Transverse colon (tissue), 4 donors: ENCODE data around the gene PNLDC1. TPM values are rescaled to one million over a fixed set of nuclear protein-coding genes. Genes with fewer than 3 reads are reported as not detected.
"Not testable (repeated sequence)": the region's sequence is repeated elsewhere in the genome, so short reads cannot be mapped to it uniquely, and the experiment has no call there.

Source experiments
- DNase-seq: peaks from one replicate; pipeline ENCODE4 v3.0.0-alpha.2; 2019
- H3K27ac ChIP-seq, 4 donors: fragments of 200-600 bp; sonication (generic); 2 replicates each; pipeline ENCODE4 v1.5.1; 2016 to 2018; ENCODE audit warnings: inconsistent platforms in 4 of 4
- H3K27me3 ChIP-seq: fragments of 200-600 bp; sonication (generic); 2 replicates; pipeline ENCODE4 v1.5.1; 2017; ENCODE audit warnings: inconsistent platforms
- H3K36me3 ChIP-seq, 4 donors: fragments of 200-600 bp; sonication (generic); 2 replicates each; pipeline ENCODE4 v1.5.1; 2017 to 2019; ENCODE audit warnings: inconsistent platforms in 4 of 4
- H3K4me1 ChIP-seq, 4 donors: fragments of 200-600 bp; sonication (generic); 2 replicates each; pipeline ENCODE4 v1.5.1; 2017 to 2020; ENCODE audit warnings: inconsistent platforms in 4 of 4
- H3K4me3 ChIP-seq, 4 donors: fragments of 200-600 bp; sonication (generic); 1 replicate in 1 of 4; 2 replicates in 3 of 4; pipeline versions ENCODE4 v1.5.1 to v1.6.1; 2017 to 2019; ENCODE audit warnings: inconsistent platforms in 4 of 4
- H3K9me3 ChIP-seq, 2 donors: fragments of 200-600 bp; sonication (generic); 2 replicates each; pipeline ENCODE4 v1.5.1; 2017 to 2019; ENCODE audit warnings: inconsistent platforms in 2 of 2
- EP300 ChIP-seq: sonication (generic); formaldehyde crosslinking; IDR thresholded peaks from one replicate; pipeline ENCODE4 v1.6.1; 2017; ENCODE audit warnings: antibody characterized with exemption, low read depth
- POLR2A ChIP-seq: fragments of 450-650 bp; IDR thresholded peaks from one replicate; pipeline ENCODE4 v1.6.1; 2016; ENCODE audit warnings: antibody characterized with exemption, mild to moderate bottlenecking, moderate library complexity
- POLR2AphosphoS5 ChIP-seq, 3 donors: sonication (generic); formaldehyde crosslinking; IDR thresholded peaks; one replicate each; pipeline ENCODE4 v1.6.1; 2016; ENCODE audit warnings: antibody characterized with exemption in 3 of 3
- WGBS, 2 donors: methylation state at CpG; one replicate each; pipeline ENCODE4 v1.1.5; 2018; ENCODE audit warnings: low coverage in 1 of 2; 5-methylcytosine and 5-hydroxymethylcytosine counted together
- in situ Hi-C, 4 donors: fragments of 200-750 bp; cut with MboI; loops; one replicate each; pipeline versions ENCODE4 v1.15.0 to v1.15.1; 2017; ENCODE audit warnings: low sequenced_read_pairs in 3 of 4, low pct_ligation_motif_present in 1 of 4, low pct_unique_long_range_greater_than_20kb in 1 of 4
- intact Hi-C: fragments of 100-400 bp; cut with DNase I; formaldehyde crosslinking; loops from one replicate; pipeline ENCODE4 v1.15.1; 2023; ENCODE audit warnings: low total_unique reads
- total RNA-seq, 4 donors: library from RNA; depleted of rRNA; stranded (reverse); fragments of >200 nt; gene quantifications; one replicate each; pipeline ENCODE4 v1.1.0, GENCODE V29; 2016
- TF ChIP-seq, protein P1 (sequence below), 5 experiments: fragments of 200-600 bp in 3 of 5; fragments of 450-650 bp in 2 of 5; sonication (generic) in 3 of 5; IDR thresholded peaks; 1 replicate in 2 of 5; 2 replicates in 3 of 5; pipeline ENCODE4 v1.5.1; 2016 to 2017; ENCODE audit warnings: antibody characterized with exemption in 5 of 5, inconsistent platforms in 3 of 5, mild to moderate bottlenecking in 2 of 5, moderate library complexity in 1 of 5

The PNLDC1 gene
- total RNA-seq, 4 donors from 2014 or later: 1.5 TPM; not detected in 3

DNA sequence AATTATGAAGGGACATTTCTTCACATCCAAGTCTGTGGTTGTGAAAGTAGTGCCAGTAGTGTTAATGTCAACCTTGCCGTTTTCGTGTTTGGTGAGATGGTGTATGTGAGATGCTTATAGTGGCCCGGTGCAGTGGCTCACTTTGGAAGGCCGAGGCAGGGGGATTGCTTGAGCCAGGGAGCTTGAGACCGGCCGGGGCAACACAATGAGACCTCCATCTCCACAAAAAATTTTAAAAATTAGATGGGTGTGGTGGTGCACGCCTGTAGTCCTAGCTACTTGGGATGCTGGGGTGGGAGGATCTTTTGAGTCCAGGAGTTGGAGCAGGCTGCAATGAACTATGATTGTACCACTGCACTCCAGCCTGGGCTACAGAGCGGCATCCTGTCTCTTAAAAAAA is 37.4 kb downstream of the PNLDC1 start:
- H3K27me3 ChIP-seq: no peaks in the 10 kb centered on the region
- no peaks in the 10 kb centered on the region for H3K36me3 ChIP-seq
- H3K27ac ChIP-seq: no peak overlapping the region
- in situ Hi-C loops (no loop called here), intact Hi-C loops (no loop called here)
- TF ChIP-seq POLR2A (no peak), POLR2AphosphoS5 (IDR thresholded peaks at IDR 0.05) (no peak), EP300 (no peak)
- no peaks in the 10 kb centered on the region for H3K9me3 ChIP-seq
- no peaks in the 10 kb centered on the region for H3K4me1 ChIP-seq
- 81 to 100% methylated on average over 7 to 8 of the region's 8 CpGs for WGBS, 2 donors
- DNase-seq: no peak
- no peak overlapping the region for H3K4me3 ChIP-seq

DNA sequence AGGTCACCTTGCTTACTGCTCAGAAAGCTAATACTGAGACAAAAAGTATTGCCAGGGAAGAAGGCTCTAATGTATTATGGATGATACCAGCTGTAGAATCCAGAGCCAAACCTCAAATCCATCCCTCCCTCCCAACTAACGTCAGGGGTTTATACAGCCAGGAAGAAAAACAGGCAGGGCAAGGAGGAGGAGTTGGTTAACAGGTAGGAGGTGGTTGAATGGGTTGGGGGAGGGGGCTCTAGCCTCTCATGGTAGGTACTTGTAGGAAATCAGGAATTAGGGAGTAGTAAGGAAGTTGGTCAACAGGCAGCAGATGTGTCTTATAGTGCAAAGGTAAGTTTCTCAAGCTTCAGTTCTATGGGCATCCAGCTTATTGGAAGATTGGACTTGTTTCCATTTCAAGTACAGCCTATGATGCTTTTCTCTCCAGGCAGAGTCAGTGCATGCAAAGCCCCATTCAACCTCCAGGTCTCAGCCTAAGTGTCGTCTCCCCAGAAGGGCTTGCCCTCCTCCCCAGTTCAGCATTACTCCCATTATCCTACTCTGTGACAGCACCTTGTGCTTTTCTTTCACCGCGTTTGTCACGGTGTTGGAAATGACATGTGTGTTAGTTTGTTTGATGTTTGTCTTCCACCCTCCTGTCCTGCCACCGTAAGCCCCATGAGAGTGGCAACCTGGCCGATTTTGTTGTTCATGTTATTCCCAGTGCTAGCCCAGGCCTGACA is 38.1 kb downstream of the PNLDC1 start:
- in situ Hi-C loops: no loop called here
- H3K4me3 ChIP-seq: no peak overlapping the region
- no peaks in the 10 kb centered on the region for H3K9me3 ChIP-seq
- TF ChIP-seq EP300 (no peak), POLR2AphosphoS5 (IDR thresholded peaks at IDR 0.05) (no peak), POLR2A (no peak)
- TF ChIP-seq, protein P1, sequence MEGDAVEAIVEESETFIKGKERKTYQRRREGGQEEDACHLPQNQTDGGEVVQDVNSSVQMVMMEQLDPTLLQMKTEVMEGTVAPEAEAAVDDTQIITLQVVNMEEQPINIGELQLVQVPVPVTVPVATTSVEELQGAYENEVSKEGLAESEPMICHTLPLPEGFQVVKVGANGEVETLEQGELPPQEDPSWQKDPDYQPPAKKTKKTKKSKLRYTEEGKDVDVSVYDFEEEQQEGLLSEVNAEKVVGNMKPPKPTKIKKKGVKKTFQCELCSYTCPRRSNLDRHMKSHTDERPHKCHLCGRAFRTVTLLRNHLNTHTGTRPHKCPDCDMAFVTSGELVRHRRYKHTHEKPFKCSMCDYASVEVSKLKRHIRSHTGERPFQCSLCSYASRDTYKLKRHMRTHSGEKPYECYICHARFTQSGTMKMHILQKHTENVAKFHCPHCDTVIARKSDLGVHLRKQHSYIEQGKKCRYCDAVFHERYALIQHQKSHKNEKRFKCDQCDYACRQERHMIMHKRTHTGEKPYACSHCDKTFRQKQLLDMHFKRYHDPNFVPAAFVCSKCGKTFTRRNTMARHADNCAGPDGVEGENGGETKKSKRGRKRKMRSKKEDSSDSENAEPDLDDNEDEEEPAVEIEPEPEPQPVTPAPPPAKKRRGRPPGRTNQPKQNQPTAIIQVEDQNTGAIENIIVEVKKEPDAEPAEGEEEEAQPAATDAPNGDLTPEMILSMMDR (IDR thresholded peaks at IDR 0.05): no peak
- H3K4me1 ChIP-seq: no peaks in the 10 kb centered on the region
- H3K27ac ChIP-seq: no peak overlapping the region
- intact Hi-C loops: no loop called here
- 81 to 84% methylated on average over 7 of the region's 7 CpGs for WGBS, 2 donors
- no peak for DNase-seq
- no peaks in the 10 kb centered on the region for H3K36me3 ChIP-seq
- H3K27me3 ChIP-seq: no peaks in the 10 kb centered on the region

DNA sequence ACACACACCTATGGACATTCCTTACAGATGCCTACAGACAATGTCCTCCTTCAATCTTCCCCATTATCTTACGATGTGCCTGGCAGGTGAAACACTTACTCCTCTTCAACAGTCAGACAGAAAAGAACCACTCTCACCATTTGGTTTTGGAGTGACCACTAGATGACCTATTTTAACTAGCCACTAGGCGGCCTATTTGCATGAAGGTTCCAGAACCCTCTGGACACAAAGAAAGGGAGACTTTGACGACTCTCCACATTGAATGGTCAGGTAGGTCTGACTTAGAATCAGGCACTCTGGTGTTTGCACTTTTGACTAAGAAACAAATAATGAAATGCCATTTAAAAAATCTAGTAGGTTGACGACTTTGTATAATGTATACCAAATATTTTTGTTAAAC is 42.0 kb downstream of the PNLDC1 start:
- H3K9me3 ChIP-seq: no peaks in the 10 kb centered on the region
- no peaks in the 10 kb centered on the region for H3K27me3 ChIP-seq
- in situ Hi-C loops (no loop called here), intact Hi-C loops (no loop called here)
- DNase-seq: no peak
- WGBS, 2 donors: 65 to 68% methylated on average over 2 to 4 of the region's 4 CpGs
- no peak overlapping the region for H3K4me3 ChIP-seq
- no peaks in the 10 kb centered on the region for H3K36me3 ChIP-seq
- H3K27ac ChIP-seq: no peak overlapping the region
- TF ChIP-seq, protein P1 (IDR thresholded peaks at IDR 0.05): peak in 1 of 5 experiments; percentile 10
- TF ChIP-seq EP300: no peak
- no peaks in the 10 kb centered on the region for H3K4me1 ChIP-seq

DNA sequence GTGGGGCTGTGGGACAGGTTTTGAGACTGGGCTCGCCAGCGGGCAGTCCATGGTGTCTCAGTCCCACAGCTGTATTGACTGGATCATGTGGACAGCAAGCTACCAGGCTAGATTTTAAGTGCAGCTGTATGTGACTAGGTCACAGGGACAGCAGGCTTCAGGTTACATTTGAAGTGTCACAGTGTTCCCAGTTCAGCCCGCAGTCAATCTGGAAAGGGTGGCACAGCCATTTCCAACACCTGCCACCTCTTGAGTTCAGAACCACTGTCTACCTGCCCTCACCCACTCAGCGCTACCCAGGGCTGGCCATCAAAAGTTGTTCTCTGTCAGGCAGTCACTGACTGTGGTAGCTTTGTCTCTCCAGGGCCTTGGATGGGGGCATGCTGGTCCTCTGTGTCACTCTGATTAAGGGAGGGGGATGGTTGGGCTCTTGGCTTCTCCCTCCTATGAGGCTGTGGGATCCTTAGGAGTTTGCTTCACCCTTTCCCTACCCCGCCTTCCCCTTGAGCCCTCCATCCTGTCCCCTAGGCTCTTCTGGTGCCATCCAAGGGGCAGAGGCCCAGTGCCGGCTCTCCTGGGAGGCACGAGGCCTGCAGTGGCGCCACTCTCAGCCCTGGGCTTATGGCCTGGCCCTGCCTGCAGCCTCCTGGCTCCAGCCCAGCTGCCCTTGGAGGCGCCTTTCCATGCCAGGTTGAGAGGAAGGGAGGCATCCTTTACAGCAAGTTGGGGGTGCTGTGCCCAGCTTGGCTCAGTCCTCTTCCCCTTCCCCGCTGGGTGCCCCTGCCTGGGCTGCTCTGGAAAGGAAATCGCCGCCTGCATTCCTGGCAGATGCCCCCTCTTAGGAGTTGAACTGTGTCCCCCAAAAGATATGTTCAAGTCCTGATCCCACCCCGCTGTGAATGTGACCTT is 44.9 kb downstream of the PNLDC1 start:
- Histone ChIP-seq H3K27me3 (no peaks in the 10 kb centered on the region), H3K4me1 (no peaks in the 10 kb centered on the region), H3K27ac (no peak overlapping the region), H3K4me3 (no peak overlapping the region), H3K9me3 (peaks cover 0 to 7% of the 10 kb centered on the region in 2 donors), H3K36me3 (no peaks in the 10 kb centered on the region)
- in situ Hi-C loops (no loop called here), intact Hi-C loops (no loop called here)
- 82 to 100% methylated on average over 1 to 12 of the region's 13 CpGs for WGBS, 2 donors
- DNase-seq: no peak
- TF ChIP-seq POLR2AphosphoS5 (IDR thresholded peaks at IDR 0.05) (no peak), EP300 (no peak), POLR2A (no peak)
- TF ChIP-seq, protein P1 (IDR thresholded peaks at IDR 0.05): no peak

DNA sequence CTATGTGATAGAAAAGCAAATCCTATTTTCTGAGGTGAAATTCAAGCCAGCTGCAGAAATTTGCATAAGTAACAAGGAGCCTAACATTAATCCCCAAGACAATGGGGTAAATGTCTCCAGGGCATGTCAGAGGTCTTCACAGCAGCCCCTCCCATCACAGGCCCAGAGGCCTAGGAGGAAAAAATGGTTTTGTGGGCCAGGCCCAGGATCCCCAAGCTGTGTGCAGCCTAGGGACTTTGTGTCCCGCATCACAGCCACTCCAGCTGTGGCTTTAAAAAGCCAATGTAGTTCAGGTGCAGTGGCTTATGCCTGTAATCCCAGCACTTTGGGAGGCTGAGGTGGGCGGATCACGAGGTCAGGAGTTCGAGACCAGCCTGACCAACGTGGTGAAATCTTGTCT is 48.5 kb downstream of the PNLDC1 start:
- intact Hi-C loops, H3K4me1 ChIP-seq, H3K27me3 ChIP-seq, DNase-seq, in situ Hi-C loops, H3K4me3 ChIP-seq, H3K36me3 ChIP-seq, H3K9me3 ChIP-seq, H3K27ac ChIP-seq: not testable (repeated sequence)
- WGBS, 2 donors: 90 to 94% methylated on average over 4 to 5 of the region's 5 CpGs

DNA sequence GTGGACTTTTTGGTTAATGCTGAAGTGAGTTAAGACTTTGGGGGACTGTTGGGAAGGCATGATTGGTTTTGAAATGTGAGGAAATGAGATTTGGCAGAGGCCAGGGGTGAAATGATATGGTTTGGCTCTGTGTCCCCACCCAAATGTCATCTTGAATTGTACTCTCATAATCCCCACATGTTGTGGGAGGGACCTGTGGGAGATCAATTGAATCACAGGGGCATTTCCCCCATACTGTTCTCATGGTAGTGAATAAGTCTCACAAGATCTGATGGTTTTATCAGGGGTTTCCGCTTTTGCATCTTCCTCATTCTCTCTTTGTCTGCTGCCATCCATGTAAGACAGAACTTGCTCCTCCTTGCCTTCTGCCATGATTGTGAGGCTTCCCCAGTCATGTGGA is 49.8 kb downstream of the PNLDC1 start:
- H3K9me3 ChIP-seq, H3K27ac ChIP-seq, H3K4me1 ChIP-seq, H3K27me3 ChIP-seq, H3K4me3 ChIP-seq, H3K36me3 ChIP-seq, intact Hi-C loops, DNase-seq: not testable (repeated sequence)
- in situ Hi-C loops: loop anchor here in 3 of 4 donors (25.0 kb wide), 1 partner anchor 612 kb away; no protein-coding TSS in a partner anchor
- WGBS, 2 donors: 100% methylated on average over 1 of the region's 1 CpG
